Measurements from ENCODE around the gene FGF22.

FGF22 gene

DNA sequence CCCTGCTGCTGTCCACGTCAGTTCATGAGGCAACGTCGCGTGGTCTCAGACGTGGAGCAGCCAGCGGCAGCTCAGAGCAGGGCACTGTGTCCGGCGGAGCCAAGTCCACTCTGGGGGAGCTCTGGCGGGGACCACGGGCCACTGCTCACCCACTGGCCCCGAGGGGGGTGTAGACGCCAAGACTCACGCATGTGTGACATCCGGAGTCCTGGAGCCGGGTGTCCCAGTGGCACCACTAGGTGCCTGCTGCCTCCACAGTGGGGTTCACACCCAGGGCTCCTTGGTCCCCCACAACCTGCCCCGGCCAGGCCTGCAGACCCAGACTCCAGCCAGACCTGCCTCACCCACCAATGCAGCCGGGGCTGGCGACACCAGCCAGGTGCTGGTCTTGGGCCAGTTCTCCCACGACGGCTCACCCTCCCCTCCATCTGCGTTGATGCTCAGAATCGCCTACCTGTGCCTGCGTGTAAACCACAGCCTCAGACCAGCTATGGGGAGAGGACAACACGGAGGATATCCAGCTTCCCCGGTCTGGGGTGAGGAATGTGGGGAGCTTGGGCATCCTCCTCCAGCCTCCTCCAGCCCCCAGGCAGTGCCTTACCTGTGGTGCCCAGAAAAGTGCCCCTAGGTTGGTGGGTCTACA is 43.1 kb downstream of the FGF22 start:
- H3K4me3 ChIP-seq = no peak overlapping the region
- no peaks in the 10 kb centered on the region for H3K27me3 ChIP-seq
- peaks cover 12 to 27% (median 21%) of the 10 kb centered on the region in 4 donors for H3K4me1 ChIP-seq
- TF ChIP-seq, protein P1, sequence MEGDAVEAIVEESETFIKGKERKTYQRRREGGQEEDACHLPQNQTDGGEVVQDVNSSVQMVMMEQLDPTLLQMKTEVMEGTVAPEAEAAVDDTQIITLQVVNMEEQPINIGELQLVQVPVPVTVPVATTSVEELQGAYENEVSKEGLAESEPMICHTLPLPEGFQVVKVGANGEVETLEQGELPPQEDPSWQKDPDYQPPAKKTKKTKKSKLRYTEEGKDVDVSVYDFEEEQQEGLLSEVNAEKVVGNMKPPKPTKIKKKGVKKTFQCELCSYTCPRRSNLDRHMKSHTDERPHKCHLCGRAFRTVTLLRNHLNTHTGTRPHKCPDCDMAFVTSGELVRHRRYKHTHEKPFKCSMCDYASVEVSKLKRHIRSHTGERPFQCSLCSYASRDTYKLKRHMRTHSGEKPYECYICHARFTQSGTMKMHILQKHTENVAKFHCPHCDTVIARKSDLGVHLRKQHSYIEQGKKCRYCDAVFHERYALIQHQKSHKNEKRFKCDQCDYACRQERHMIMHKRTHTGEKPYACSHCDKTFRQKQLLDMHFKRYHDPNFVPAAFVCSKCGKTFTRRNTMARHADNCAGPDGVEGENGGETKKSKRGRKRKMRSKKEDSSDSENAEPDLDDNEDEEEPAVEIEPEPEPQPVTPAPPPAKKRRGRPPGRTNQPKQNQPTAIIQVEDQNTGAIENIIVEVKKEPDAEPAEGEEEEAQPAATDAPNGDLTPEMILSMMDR (IDR thresholded peaks at IDR 0.05) = no peak
- H3K36me3 ChIP-seq = peaks cover 0 to 5% (median 0%) of the 10 kb centered on the region in 3 donors
- peak in 1 of 2 donors; percentile 21 for DNase-seq
- intact Hi-C loops (cut with DNase I; ENCODE audit: low total_unique reads) = no loop called here
- no peak overlapping the region for H3K27ac ChIP-seq
- H3K9me3 ChIP-seq = no peaks in the 10 kb centered on the region

DNA sequence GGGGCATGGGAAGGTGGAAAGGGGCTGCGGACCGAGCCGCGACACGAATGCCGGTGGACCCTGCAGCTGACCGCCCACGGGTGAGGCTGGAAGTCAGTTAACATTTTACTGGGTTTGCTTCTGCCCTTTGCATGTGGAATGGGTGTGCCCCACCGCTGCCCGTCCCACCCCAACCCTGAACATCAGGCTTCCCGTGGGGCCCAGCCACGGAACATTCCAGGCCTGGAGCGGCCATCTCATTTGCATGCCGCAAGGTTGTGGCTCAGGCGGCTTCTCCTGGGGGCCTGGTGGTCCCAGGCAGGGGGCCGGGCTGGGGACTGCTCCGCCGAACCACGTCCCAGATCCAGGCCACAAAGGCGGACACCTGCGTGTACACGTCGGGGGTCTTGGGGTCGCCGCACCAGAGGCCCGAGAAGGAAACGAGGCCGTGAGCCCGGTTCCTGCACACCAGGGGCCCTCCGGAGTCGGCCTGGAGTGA is 45.8 kb downstream of the FGF22 start:
- TF ChIP-seq, protein P1 (IDR thresholded peaks at IDR 0.05) = no peak
- intact Hi-C loops (cut with DNase I; ENCODE audit: low total_unique reads) = no loop called here
- H3K36me3 ChIP-seq = peaks cover 0 to 5% (median 0%) of the 10 kb centered on the region in 3 donors
- no peaks in the 10 kb centered on the region for H3K9me3 ChIP-seq
- no peak overlapping the region for H3K4me3 ChIP-seq
- no peaks in the 10 kb centered on the region for H3K27me3 ChIP-seq
- no peak overlapping the region for H3K27ac ChIP-seq
- peaks cover 0 to 11% (median 3%) of the 10 kb centered on the region in 4 donors for H3K4me1 ChIP-seq
- no peak for DNase-seq

DNA sequence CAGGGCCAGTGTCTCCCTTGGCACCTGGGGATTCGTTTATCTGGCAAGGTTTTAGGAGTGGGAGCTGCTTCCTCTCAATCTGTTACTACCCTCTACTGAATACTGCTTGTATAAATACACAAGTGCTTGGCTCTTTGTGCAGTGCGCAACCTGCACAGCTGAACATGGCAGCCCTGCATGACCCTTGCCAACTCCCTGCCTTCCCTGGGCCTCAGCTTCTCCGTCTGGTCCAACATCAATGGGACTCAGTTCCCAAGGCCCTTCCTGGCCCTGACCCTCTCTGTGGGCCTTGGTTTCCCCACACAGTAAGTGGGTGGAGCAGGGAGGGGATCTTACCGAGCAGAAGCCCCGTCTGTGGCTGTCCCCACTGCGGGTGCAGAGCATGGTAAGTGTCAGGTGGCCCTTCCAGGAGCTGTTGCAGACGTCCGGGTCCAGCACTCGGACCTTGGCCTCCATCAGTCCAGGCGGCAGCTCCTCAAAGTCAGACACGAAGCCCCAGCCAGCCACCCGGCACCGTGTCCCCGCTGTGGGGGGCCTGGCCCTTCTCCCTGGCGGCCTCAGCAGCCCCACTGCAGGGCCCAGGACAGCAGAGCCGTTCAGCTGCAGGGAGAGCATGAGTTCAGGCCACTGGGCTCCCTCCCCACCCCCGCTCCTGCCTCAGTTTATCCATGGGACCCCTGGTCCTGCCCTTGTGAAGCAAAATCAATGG is 47.1 kb downstream of the FGF22 start:
- no peak overlapping the region for H3K4me3 ChIP-seq
- no peak for DNase-seq
- intact Hi-C loops (cut with DNase I; ENCODE audit: low total_unique reads) = no loop called here
- no peaks in the 10 kb centered on the region for H3K36me3 ChIP-seq
- no peaks in the 10 kb centered on the region for H3K9me3 ChIP-seq
- H3K27ac ChIP-seq = no peak overlapping the region
- H3K4me1 ChIP-seq = no peaks in the 10 kb centered on the region
- no peaks in the 10 kb centered on the region for H3K27me3 ChIP-seq
- TF ChIP-seq, protein P1 (IDR thresholded peaks at IDR 0.05) = no peak

DNA sequence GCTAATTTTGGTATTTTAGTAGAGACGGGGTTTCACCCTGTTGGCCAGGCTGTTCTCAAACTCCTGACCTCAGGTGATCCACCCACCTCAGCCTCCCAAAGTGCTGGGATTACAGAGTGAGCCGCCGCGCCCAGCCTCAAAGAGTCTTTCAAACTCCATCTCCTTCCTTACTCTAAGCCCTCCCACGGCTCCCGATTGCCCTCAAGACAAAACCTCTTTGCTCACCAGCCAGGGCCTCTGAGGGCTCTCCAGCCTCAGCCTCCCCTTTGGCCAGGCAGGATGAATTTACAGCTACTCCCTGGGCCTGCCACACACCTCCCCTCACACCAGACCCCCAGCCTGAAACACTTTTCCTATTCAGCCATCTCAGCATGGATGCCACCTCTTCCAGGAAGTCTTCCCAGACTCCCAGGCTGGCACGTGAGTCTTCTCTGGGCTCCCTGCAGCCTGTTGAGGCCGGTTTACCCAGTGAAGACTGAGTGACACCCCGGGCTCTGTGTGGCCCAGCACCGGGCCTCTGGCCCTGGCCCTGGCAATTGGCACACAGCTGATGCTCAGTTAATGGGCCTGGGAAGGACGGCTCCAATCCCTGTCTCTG is 48.0 kb downstream of the FGF22 start:
- Histone ChIP-seq H3K4me3 (no peak overlapping the region), H3K27me3 (no peaks in the 10 kb centered on the region), H3K4me1 (no peaks in the 10 kb centered on the region), H3K36me3 (no peaks in the 10 kb centered on the region), H3K27ac (no peak overlapping the region), H3K9me3 (no peaks in the 10 kb centered on the region)
- intact Hi-C loops (cut with DNase I; ENCODE audit: low total_unique reads) = no loop called here
- TF ChIP-seq, protein P1 (IDR thresholded peaks at IDR 0.05) = no peak
- no peak for DNase-seq

DNA sequence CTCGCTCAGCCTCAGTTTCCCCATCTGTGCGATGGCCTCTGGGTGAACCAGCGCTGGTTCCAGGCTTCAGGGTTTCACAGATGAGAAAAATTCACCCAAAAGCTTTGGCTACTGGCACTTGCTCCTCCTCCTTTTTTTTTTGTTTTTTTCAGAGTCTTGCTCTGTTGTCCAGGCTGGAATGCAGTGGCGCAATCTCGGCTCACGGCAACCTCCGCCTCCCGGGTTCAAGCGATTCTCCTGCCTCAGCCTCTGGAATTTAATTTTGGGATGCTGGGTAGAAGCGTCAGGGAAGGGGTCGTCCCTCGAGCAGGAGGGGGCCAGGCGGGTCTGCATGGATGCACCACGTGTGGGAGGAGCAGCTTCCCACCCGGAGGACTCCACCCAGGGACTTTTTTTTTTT is 48.5 kb downstream of the FGF22 start:
- Histone ChIP-seq H3K4me1 (no peaks in the 10 kb centered on the region), H3K4me3 (no peak overlapping the region), H3K9me3 (no peaks in the 10 kb centered on the region), H3K36me3 (no peaks in the 10 kb centered on the region), H3K27me3 (no peaks in the 10 kb centered on the region), H3K27ac (no peak overlapping the region)
- no peak for DNase-seq
- TF ChIP-seq, protein P1 (IDR thresholded peaks at IDR 0.05) = no peak
- intact Hi-C loops (cut with DNase I; ENCODE audit: low total_unique reads) = no loop called here

Data from tibial artery (tissue), 4 donors.